HL-60 (cell line): Measurements from ENCODE around the gene LARP1.

ENCODE experiments used
- CTCF ChIP-seq: IDR thresholded peaks from one replicate; pipeline ENCODE4 v1.5.1; 2011; ENCODE audit warnings: low read length, control low read depth, inconsistent platforms; ENCODE audit not compliant: insufficient read depth
- GABPA ChIP-seq: IDR thresholded peaks from 2 replicates; pipeline ENCODE4 v1.6.1; 2012; ENCODE audit warnings: low read depth
- POLR2AphosphoS5 ChIP-seq: IDR thresholded peaks from 2 replicates; pipeline ENCODE4 v1.6.1; 2012; ENCODE audit warnings: low read depth
- SPI1 ChIP-seq: IDR thresholded peaks from 2 replicates; pipeline ENCODE4 v1.6.1; 2012; ENCODE audit warnings: low read depth, mild to moderate bottlenecking, borderline replicate concordance
- TF ChIP-seq, protein P1 (sequence below): IDR thresholded peaks from 2 replicates; pipeline ENCODE4 v1.6.1; 2012; ENCODE audit warnings: low read depth; ENCODE audit not compliant: insufficient replicate concordance

GRCh38 chr5:154811653-154812465 is 56.7 kb downstream of the LARP1 start:
- peak; percentile 83 for TF ChIP-seq CTCF
- TF ChIP-seq POLR2AphosphoS5, result no peak
- TF ChIP-seq, protein P1, sequence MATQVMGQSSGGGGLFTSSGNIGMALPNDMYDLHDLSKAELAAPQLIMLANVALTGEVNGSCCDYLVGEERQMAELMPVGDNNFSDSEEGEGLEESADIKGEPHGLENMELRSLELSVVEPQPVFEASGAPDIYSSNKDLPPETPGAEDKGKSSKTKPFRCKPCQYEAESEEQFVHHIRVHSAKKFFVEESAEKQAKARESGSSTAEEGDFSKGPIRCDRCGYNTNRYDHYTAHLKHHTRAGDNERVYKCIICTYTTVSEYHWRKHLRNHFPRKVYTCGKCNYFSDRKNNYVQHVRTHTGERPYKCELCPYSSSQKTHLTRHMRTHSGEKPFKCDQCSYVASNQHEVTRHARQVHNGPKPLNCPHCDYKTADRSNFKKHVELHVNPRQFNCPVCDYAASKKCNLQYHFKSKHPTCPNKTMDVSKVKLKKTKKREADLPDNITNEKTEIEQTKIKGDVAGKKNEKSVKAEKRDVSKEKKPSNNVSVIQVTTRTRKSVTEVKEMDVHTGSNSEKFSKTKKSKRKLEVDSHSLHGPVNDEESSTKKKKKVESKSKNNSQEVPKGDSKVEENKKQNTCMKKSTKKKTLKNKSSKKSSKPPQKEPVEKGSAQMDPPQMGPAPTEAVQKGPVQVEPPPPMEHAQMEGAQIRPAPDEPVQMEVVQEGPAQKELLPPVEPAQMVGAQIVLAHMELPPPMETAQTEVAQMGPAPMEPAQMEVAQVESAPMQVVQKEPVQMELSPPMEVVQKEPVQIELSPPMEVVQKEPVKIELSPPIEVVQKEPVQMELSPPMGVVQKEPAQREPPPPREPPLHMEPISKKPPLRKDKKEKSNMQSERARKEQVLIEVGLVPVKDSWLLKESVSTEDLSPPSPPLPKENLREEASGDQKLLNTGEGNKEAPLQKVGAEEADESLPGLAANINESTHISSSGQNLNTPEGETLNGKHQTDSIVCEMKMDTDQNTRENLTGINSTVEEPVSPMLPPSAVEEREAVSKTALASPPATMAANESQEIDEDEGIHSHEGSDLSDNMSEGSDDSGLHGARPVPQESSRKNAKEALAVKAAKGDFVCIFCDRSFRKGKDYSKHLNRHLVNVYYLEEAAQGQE, result no peak
- no peak for TF ChIP-seq GABPA
- TF ChIP-seq SPI1, result no peak
